GM12874 (cell line): ENCODE measurements around the gene SPEM1.

Experiments used
- CTCF ChIP-seq: IDR thresholded peaks from 2 replicates; pipeline ENCODE4 v1.5.1; 2011; ENCODE audit warnings: low read depth, mild to moderate bottlenecking, control low read depth, low read length, moderate library complexity; ENCODE audit not compliant: insufficient read depth

The SPEM1 gene

GRCh38 chr17:7444682-7445618 lies 24.8 kb downstream of the SPEM1 start, which contains the start of gene CHRNB1:
CHRNB1 (plus strand) TSS chr17:7445061; CDS start chr17:7445128, 67 bp downstream.
- no peak for TF ChIP-seq CTCF

GRCh38 chr17:7445619-7445968 lies 25.5 kb downstream of the SPEM1 start:
- TF ChIP-seq CTCF = no peak

- no peak for TF ChIP-seq CTCF
Measured at GRCh38 chr17:7448461-7448860, 28.3 kb downstream of the SPEM1 start.

GRCh38 chr17:7459961-7460545 lies 39.9 kb downstream of the SPEM1 start:
- TF ChIP-seq CTCF = no peak

- TF ChIP-seq CTCF = no peak
Measured at GRCh38 chr17:7460850-7461660, 40.9 kb downstream of the SPEM1 start.

GRCh38 chr17:7462474-7463371 lies 42.6 kb downstream of the SPEM1 start:
- no peak for TF ChIP-seq CTCF
